Cardiac fibroblast (primary cell): Measurements from ENCODE around the gene CNOT11.
"Not testable (repeated sequence)": the region's sequence is repeated elsewhere in the genome, so short reads cannot be mapped to it uniquely, and the experiment has no call there.

Experiments
- DNase-seq, 2 donors: peaks; one replicate each; pipeline versions ENCODE4 v3.0.0 to v3.0.0-alpha.2; 2010; ENCODE audit warnings: low read depth in 2 of 2
- H3K4me3 ChIP-seq, 2 donors: replicated peaks in 1 of 2; 1 replicate in 1 of 2; 2 replicates in 1 of 2; pipeline ENCODE4 v1.5.1; 2011; ENCODE audit warnings: low read depth in 2 of 2, low read length in 2 of 2, mild to moderate bottlenecking in 2 of 2, moderate library complexity in 1 of 2
- CTCF ChIP-seq: IDR thresholded peaks from one replicate; pipeline ENCODE4 v1.5.1; 2011; ENCODE audit warnings: low read depth, mild to moderate bottlenecking, low read length, inconsistent platforms

The CNOT11 gene

GRCh38 chr2:101252408-101253012, at the start of gene CNOT11:
CNOT11 (plus strand) TSS chr2:101252886; CDS start chr2:101252965, 79 bp downstream.
- peak within 1 kb of the TSS; percentile 93 to 97 for H3K4me3 ChIP-seq
- no peak for TF ChIP-seq CTCF

GRCh38 chr2:101204400-101205115, 48.1 kb upstream of the CNOT11 start:
- peak in 1 of 2 donors; percentile 19 for DNase-seq
- no peak overlapping the region for H3K4me3 ChIP-seq
- TF ChIP-seq CTCF, result peak; percentile 25

More at GRCh38 chr2:101252408-101253012, at the start of gene CNOT11:
- DNase-seq, result peak; percentile 99

GRCh38 chr2:101205521-101206479, 46.9 kb upstream of the CNOT11 start:
- peak; percentile 86 to 91 for DNase-seq
- peak; percentile 52 for TF ChIP-seq CTCF
- H3K4me3 ChIP-seq, result peak overlapping the region in 1 of 2 donors; percentile 14

GRCh38 chr2:101208830-101209229, 43.9 kb upstream of the CNOT11 start:
- DNase-seq, result no peak
- H3K4me3 ChIP-seq, result no peak overlapping the region
- TF ChIP-seq CTCF, result no peak

- no peak for DNase-seq
- no peak for TF ChIP-seq CTCF
Observed at GRCh38 chr2:101219246-101219645, 33.4 kb upstream of the CNOT11 start.

GRCh38 chr2:101220091-101220490, 32.6 kb upstream of the CNOT11 start:
- not testable (repeated sequence) for H3K4me3 ChIP-seq, DNase-seq

More at GRCh38 chr2:101219246-101219645, 33.4 kb upstream of the CNOT11 start:
- no peak overlapping the region for H3K4me3 ChIP-seq
